Fibroblast of the aortic adventitia (primary cell): ENCODE results near the gene B4GALT5. TPM values are rescaled to one million over a fixed set of nuclear protein-coding genes. Genes with fewer than 3 reads are reported as not detected.
A peak's percentile ranks its signal among the peaks of the same experiment; 100 is the strongest.

Experiments
- DNase-seq: peaks from one replicate; pipeline ENCODE4 v3.0.0-alpha.2; 2010; ENCODE audit warnings: low read depth
- H3K4me3 ChIP-seq: 2 replicates; pipeline ENCODE4 v1.5.1; 2011; ENCODE audit warnings: low read depth, mild to moderate bottlenecking, control low read depth, low read length, moderate library complexity
- CTCF ChIP-seq: IDR thresholded peaks from 2 replicates; pipeline ENCODE4 v1.5.1; 2011; ENCODE audit warnings: mild to moderate bottlenecking, low read length, control low read depth, inconsistent platforms; ENCODE audit not compliant: insufficient read depth
- total RNA-seq: library from RNA; depleted of rRNA; stranded (reverse); fragments of >200 nt; gene quantifications from 2 replicates; pipeline ENCODE4 v1.2.3, GENCODE V29; 2012; ENCODE audit warnings: low replicate concordance

Gene B4GALT5
- total RNA-seq, 1 donor = 23.4 TPM

DNA sequence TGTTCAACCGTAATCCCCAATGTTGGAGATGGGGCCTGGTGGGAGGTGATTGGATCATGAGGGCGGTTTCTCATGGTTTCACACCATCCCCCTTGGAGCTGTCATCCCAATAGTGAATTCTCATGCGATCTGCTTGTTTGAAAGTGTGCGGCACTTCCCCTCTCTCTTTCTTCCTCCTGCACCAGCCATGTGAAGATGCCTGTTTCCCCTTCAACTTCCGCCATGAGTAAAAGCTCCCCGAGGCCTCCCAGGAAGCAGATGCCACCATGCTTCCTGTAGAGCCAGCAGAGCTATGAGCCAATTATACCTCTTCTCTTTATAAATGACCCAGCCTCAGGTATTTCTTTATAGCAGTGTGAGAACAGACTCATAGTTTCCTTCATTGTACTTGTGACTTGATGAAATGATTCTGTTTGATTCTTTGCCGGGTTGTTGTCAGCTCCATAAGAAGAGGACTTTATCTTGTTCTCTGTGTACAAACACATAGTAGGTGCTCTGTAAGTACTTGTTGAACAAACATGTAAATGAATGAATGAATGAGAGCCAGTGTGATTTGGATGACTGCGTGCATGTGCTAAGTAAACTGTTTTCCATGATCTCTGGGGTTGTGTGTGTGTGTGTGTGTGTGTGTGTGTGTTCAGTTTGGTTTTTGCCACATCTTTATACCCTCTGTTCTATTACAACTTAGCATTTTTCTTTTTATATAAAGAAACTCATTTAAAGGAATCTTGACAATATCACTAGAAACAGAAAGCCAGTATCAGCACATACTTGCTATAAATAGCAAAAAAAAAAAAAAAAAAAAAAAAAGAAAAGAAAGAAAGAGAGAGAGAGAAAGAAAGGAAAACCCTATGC lies 123.3 kb downstream of the B4GALT5 start:
- DNase-seq = peak; percentile 62

DNA sequence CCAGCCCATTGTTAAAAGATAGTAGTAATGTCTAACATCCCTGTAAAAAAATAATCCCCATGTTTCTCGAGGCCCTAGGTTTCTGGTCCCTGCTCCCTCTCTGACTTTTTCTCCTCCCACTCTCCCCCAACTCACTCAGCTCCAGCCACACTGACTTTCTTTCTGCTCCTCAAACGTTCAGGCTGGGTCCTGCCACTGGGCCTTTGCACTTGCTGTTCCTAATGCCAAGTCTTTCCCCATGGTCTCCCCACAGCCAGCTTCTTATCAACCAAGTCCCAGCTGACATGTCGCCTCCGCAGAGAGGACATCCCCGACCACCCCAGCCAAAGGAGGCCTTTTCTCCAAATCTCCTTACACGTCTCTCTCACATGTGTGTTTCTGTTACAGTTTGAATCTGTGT lies 123.9 kb downstream of the B4GALT5 start:
- no peak for DNase-seq
- no peak for TF ChIP-seq CTCF
- no peak overlapping the region for H3K4me3 ChIP-seq

More for the DNA sequence above, 123.3 kb downstream of the B4GALT5 start:
- TF ChIP-seq CTCF = no peak
- no peak overlapping the region for H3K4me3 ChIP-seq

GRCh38 chr20:49587111-49587570 lies 126.5 kb downstream of the B4GALT5 start:
- peak; percentile 100 for DNase-seq

GRCh38 chr20:49585585-49586245 lies 128.0 kb downstream of the B4GALT5 start:
- no peak for TF ChIP-seq CTCF
- DNase-seq = no peak
- no peak overlapping the region for H3K4me3 ChIP-seq

More at GRCh38 chr20:49587111-49587570, 126.5 kb downstream of the B4GALT5 start:
- no peak overlapping the region for H3K4me3 ChIP-seq
- TF ChIP-seq CTCF = no peak

- DNase-seq = no peak
- H3K4me3 ChIP-seq = no peak overlapping the region
- TF ChIP-seq CTCF = no peak
Measured at GRCh38 chr20:49584418-49585382, 129.0 kb downstream of the B4GALT5 start.
